NCI-H187 (cell line): Measurements from ENCODE around the gene HLA-F.

Experiments used
- DNase-seq, 2 experiments: peaks; one replicate each; lab custom pipeline; 2025; lab: John Stamatoyannopoulos, UW

Gene HLA-F

DNA sequence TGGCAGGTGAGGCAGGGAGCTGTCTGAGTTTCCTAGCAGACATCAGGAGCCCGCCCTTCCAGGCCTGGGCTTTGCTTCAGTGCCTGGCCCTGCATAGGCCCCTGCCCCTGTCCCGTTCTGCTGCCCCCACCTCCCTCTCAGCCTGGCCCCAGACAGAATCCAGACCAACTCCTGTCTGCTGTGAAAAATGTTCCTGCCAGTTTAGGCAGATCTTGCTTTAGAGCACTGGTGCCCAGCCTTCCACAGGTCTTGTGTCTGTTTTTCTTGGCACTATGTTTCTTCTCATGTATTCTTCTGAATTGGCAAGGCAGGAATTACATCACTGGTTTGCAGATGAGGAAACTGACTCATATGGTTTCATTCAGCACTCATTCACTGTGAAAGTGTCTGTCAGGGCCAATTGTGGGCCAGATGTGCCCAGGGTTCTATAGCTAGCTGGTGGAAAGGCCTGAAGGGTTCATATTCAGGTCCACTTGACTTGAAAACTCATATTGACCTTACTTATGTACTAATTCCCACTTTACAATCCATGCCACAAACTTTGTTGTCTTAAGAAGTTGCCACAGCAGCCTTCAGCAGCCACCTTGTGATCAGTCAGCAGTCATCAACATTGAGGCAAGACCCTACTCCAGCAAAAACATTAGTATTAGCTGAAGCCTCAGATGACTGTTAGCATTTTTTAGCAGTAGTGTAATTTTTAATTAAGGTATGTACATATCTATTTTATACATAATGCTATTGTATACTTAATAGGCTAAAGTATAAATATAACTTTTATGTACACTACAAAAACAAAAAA is 40.5 kb downstream of the HLA-F start:
- DNase-seq: no peak

DNA sequence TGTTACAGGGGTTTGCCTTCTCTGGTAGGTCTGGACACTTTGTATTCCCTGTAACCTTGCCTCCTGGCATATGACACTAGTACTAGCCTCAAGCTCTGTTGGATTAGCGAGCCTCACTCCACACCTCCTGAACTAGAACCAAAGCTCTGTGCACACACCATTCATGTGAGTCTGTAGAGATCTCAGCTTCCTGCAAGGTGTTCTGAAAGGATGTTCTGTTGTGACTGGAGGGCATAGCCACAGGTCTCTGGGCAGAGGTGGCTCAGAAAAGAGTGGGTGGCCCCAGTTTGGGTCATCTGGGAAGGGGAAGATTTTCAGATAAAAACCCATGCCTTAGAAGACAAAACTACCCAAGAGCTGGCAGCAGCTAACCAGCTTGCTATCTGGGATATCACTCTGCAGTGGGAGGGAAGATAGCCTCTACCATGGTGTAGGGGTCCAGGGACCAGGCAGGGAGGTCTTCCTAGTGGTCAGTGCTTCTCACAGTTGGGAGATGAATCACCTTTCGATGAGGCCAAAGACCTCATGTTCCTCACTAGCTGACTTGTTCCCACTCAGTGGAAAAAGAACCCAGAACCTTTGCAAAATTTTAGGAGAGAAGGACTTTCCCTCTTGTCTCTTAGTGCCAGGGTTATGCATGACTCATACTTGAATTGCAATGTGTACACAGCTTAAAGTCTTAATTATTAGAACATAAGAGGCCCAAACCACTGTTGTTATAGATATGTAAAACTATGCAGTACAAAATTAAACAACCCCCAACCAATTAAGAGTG is 41.4 kb downstream of the HLA-F start:
- DNase-seq: no peak

DNA sequence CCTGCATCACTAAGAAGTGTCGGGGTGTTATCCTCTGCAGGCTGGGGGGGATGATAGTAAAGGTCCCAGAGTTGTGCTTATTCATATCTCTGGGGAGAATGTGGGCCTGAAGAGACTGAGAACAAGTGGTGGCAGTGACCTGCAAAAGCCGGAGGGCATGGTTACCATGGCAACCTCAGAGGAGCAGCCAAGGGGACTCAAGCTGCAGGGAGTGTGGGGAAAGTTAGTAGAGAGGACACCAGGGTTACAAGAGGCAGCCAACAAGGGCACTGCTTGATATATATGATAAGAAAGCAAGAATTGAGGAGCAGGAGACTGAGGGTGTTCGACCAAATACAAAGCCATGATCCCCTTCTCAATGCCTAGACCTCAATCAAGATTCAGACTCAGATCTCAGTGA is 46.1 kb downstream of the HLA-F start:
- no peak for DNase-seq

DNA sequence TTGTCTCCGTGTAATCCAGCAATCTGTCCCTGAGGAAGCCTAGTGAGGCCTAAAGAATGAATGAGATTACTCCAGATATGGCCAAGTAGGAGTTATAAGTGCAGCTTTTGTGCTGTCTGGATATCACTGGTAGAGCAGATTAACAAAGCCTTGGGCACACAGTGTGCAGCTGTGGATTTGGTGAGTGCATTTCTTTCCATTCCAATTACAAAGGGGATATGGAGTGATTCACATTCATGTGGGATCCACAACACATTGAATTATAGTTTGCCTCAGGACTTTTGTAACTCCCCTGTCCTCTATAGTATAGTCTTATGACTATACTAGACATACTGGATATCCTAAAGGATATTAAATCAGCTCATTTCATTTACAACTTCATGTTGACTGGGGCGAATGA is 47.1 kb downstream of the HLA-F start:
- DNase-seq: no peak

DNA sequence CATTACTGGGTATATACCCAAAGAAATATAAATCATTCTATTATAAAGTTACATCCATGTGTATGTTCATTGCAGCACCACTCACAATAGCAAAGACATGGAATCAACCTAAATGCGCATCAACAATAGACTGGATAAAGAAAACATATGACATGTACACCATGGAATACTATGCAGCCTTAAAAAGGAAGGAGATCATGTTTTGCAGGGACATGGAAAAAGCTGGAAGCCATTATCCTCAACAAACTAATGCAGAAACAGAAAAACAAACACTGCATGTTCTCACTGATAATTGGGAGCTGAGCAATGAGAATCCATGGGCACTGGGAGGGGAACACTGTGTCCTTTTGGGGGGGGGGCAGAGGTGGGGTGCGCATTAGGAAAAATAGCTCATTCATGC is 53.5 kb downstream of the HLA-F start:
- no peak for DNase-seq
